ENCODE measurements around the gene FOXB2. TPM values are rescaled to one million over a fixed set of nuclear protein-coding genes. Genes with fewer than 3 reads are reported as not detected.
A peak's percentile ranks its signal among the peaks of the same experiment; 100 is the strongest.

Gene FOXB2
- total and polyA plus RNA-seq, 2 of the 8 experiments (the other 6 are each of a cell fraction or from before 2014, with no cell fraction given), result 0.15 to 0.22 TPM

DNA sequence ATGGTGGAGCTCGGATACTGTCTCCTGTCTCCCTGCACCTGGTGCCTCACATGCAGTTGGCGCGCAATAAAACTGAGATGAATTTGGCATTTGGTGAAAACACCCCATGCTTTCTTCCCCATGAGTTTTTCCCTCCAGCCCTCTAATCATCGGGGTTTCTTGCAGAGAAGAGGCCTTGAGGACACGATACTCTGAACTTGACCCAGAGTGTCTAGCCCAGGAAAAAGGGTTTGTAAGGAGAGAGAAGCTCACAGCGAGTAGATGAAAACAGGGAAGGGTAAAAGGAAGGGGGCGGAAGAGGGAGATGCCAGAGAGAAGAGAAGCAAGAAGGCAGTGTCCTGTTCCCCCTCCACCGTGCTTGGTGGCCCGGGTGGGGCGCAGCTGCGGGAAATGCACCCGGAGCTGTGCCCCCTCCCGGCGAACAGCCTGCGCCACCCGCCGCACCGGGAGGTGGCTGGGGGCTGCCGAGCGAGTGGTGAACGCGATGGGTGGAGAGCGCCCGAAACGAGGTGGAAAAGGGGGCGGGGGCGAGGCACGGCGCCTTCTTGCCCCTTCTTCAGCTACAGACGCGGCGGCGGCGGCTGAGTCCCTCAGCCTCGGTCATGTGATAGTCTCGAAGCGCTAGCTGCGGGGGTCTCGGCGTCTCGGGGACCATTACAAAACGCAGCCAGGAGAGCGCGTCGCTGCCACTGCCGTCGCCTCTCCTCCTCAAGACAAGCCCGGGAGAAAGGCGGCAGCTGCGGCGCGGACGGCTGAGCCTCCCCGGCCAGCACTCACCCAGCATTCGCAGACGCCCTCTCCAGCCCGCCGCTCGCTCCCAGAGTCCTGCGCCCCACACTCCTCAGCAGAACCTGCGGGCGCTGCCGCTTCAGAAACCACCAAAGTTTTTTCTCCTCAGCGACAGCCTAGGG, 1.1 kb upstream of the FOXB2 start (continued):
- TF ChIP-seq RNF2 (IDR thresholded peaks at IDR 0.05; ENCODE audit: borderline replicate concordance, low read depth, low read length, missing control alignments, poor library complexity, severe bottlenecking) (no peak), CBX8 (IDR thresholded peaks at IDR 0.05; ENCODE audit: borderline replicate concordance, low read depth, low read length) (no peak), SP2 (IDR thresholded peaks at IDR 0.05; ENCODE audit: low read length) (no peak), POU5F1 (IDR thresholded peaks at IDR 0.05; ENCODE audit: low read depth, low read length) (no peak), CREB1 (IDR thresholded peaks at IDR 0.05) (no peak; the same call in 1 of the 2 replicates), MAFK (IDR thresholded peaks at IDR 0.05; ENCODE audit: low read depth, low read length) (no peak), ZNF274 (IDR thresholded peaks at IDR 0.05; ENCODE audit: borderline replicate concordance, extremely low read depth, low read length) (no peak), SIN3A (conservative IDR thresholded peaks at IDR 0.05 in 1 of 2, IDR thresholded peaks at IDR 0.05 in 1 of 2; ENCODE audit: low read depth in 1 of 2, low read length in 2 of 2) (no peak), EZH2 (IDR thresholded peaks at IDR 0.05; ENCODE audit: low read depth, low read length, severe bottlenecking) (no peak), POLR2AphosphoS5 (IDR thresholded peaks at IDR 0.05; ENCODE audit: low read depth, low read length) (no peak), HDAC6 (IDR thresholded peaks at IDR 0.05; ENCODE audit: low read depth, low read length) (no peak), CHD2 (IDR thresholded peaks at IDR 0.05; ENCODE audit: low read length) (no peak), PHF8 (conservative IDR thresholded peaks at IDR 0.05; ENCODE audit: low read depth, low read length) (no peak), JUND (IDR thresholded peaks at IDR 0.05; ENCODE audit: low read length) (no peak), EGR1 (IDR thresholded peaks at IDR 0.05; ENCODE audit: borderline replicate concordance, low read depth, low read length) (no peak), JUN (IDR thresholded peaks at IDR 0.05; ENCODE audit: low read depth, low read length) (no peak), EP300 (IDR thresholded peaks at IDR 0.05; ENCODE audit: borderline replicate concordance in 1 of 2, low read depth in 2 of 2, low read length in 2 of 2) (no peak), CBX5 (IDR thresholded peaks at IDR 0.05; ENCODE audit: low read depth, low read length) (no peak), TEAD4 (IDR thresholded peaks at IDR 0.05; ENCODE audit: low read depth, low read length) (0 out of 2 replicates have a peak, but pooled peaks have one; percentile 16)
- TF ChIP-seq, protein P1, sequence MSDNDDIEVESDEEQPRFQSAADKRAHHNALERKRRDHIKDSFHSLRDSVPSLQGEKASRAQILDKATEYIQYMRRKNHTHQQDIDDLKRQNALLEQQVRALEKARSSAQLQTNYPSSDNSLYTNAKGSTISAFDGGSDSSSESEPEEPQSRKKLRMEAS (IDR thresholded peaks at IDR 0.05), result no peak; the same call in 1 of the 2 replicates
- TF ChIP-seq, protein P2, sequence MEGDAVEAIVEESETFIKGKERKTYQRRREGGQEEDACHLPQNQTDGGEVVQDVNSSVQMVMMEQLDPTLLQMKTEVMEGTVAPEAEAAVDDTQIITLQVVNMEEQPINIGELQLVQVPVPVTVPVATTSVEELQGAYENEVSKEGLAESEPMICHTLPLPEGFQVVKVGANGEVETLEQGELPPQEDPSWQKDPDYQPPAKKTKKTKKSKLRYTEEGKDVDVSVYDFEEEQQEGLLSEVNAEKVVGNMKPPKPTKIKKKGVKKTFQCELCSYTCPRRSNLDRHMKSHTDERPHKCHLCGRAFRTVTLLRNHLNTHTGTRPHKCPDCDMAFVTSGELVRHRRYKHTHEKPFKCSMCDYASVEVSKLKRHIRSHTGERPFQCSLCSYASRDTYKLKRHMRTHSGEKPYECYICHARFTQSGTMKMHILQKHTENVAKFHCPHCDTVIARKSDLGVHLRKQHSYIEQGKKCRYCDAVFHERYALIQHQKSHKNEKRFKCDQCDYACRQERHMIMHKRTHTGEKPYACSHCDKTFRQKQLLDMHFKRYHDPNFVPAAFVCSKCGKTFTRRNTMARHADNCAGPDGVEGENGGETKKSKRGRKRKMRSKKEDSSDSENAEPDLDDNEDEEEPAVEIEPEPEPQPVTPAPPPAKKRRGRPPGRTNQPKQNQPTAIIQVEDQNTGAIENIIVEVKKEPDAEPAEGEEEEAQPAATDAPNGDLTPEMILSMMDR (IDR thresholded peaks at IDR 0.05; ENCODE audit: control extremely low read depth in 1 of 3, insufficient read depth in 1 of 3, low read depth in 1 of 3, low read length in 3 of 3), result no peak

All from H1 (cell line).